HCT116 (cell line): Measurements from ENCODE around the gene KCTD17. TPM values are rescaled to one million over a fixed set of nuclear protein-coding genes. Genes with fewer than 3 reads are reported as not detected.

Experiments used
- ATAC-seq: fragments of 200-7000 bp; cut with Tn5 transposase; 2 replicates; pipeline ENCODE4 v1.9.1; 2020; ENCODE audit warnings: mild to moderate bottlenecking, moderate library complexity
- BruUV-seq: library from RNA; stranded (reverse); fragments of 400-500 nt; replicated peaks from 2 replicates; lab custom pipeline; 2021; lab: Mats Ljungman, UMichigan
- CTCF ChIA-PET: fragments of 300-600 bp; sonication (Branson Sonifier 250); formaldehyde crosslinking; loops from one replicate; lab custom pipeline; 2021; ENCODE audit warnings: antibody characterized with exemption; lab: Charles Lee
- POLR2A ChIA-PET: fragments of 300-600, 350-600 bp; sonication (Branson Sonifier 250); formaldehyde crosslinking; loops from one replicate; lab custom pipeline; 2021; ENCODE audit warnings: antibody characterized with exemption; lab: Charles Lee
- RAD21 ChIA-PET, 2 experiments: fragments of 300-600 bp; sonication (Branson Sonifier 250); formaldehyde crosslinking; loops; one replicate each; lab custom pipeline; 2023; ENCODE audit warnings: low total read pairs in 2 of 2; ENCODE audit not compliant: uncharacterized antibody in 2 of 2, unreplicated experiment in 2 of 2, low non-redundant PET in 1 of 2; lab: Charles Lee
- DNase-seq: peaks from one replicate; pipeline ENCODE4 v3.0.0-alpha.2; 2010; ENCODE audit warnings: low read depth, low spot score
- H2AFZ ChIP-seq: fragments of 200-600 bp; shearing (Covaris generic), sonication (generic); 2 replicates; pipeline ENCODE4 v1.6.1; 2017; ENCODE audit warnings: low read depth, mixed run types, mixed read lengths, antibody characterized with exemption, low read length; ENCODE audit not compliant: poor library complexity, severe bottlenecking
- H3K27ac ChIP-seq: 2 replicates; pipeline ENCODE4 v1.5.1; 2012; ENCODE audit warnings: low read depth, low read length
- H3K27me3 ChIP-seq: fragments of 200-600 bp; sonication (generic); 2 replicates; pipeline ENCODE4 v1.6.1; 2016; ENCODE audit warnings: mixed run types, low read length, mixed read lengths; ENCODE audit not compliant: insufficient read depth
- H3K36me3 ChIP-seq, 2 experiments: fragments of 200-500 bp in 1 of 2; fragments of 200-600 bp in 1 of 2; sonication (Bioruptor generic) in 1 of 2; sonication (generic) in 1 of 2; 2 replicates each; pipeline versions ENCODE4 v1.5.1 to v1.6.1; 2014 to 2016; ENCODE audit warnings: low read length in 2 of 2, inconsistent platforms in 1 of 2, mixed read lengths in 1 of 2, mixed run types in 1 of 2; ENCODE audit not compliant: insufficient read depth in 2 of 2, control insufficient read depth in 1 of 2
- H3K4me1 ChIP-seq, 2 experiments: fragments of 200-600 bp in 1 of 2; sonication (generic) in 1 of 2; 2 replicates each; pipeline versions ENCODE4 v1.5.1 to v1.6.1; 2012 to 2017; ENCODE audit warnings: low read length in 2 of 2, inconsistent platforms in 1 of 2, mild to moderate bottlenecking in 1 of 2, mixed read lengths in 1 of 2, mixed run types in 1 of 2, moderate library complexity in 1 of 2; ENCODE audit not compliant: insufficient read depth in 2 of 2, control insufficient read depth in 1 of 2
- H3K4me2 ChIP-seq: fragments of 200-600 bp; sonication (generic); 2 replicates; pipeline ENCODE4 v1.6.1; 2017; ENCODE audit warnings: mixed run types, low read length, mixed read lengths
- H3K4me3 ChIP-seq, 2 experiments: fragments of 200-600 bp in 1 of 2; sonication (generic) in 1 of 2; replicated peaks in 1 of 2; 2 replicates each; pipeline ENCODE4 v1.5.1; 2011 to 2016; ENCODE audit warnings: low read length in 2 of 2, control low read depth in 1 of 2, low read depth in 1 of 2, mild to moderate bottlenecking in 1 of 2, mixed read lengths in 1 of 2, mixed run types in 1 of 2
- H3K79me2 ChIP-seq: fragments of 200-600 bp; sonication (generic); 2 replicates; pipeline ENCODE4 v1.6.1; 2017; ENCODE audit warnings: mild to moderate bottlenecking, mixed run types, low read length, moderate library complexity, mixed read lengths; ENCODE audit not compliant: insufficient read depth
- H3K9ac ChIP-seq: fragments of 200-600 bp; sonication (generic); 2 replicates; pipeline ENCODE4 v1.6.1; 2016; ENCODE audit warnings: low read length, mixed read lengths
- H3K9me2 ChIP-seq: fragments of 200-600 bp; sonication (generic), shearing (Covaris generic); 2 replicates; pipeline ENCODE4 v1.6.1; 2017; ENCODE audit warnings: mixed run types, mild to moderate bottlenecking, moderate library complexity; ENCODE audit not compliant: insufficient read depth
- H3K9me3 ChIP-seq, 2 experiments: fragments of 200-500 bp in 1 of 2; fragments of 200-600 bp in 1 of 2; sonication (Bioruptor generic) in 1 of 2; sonication (generic) in 1 of 2; 2 replicates each; pipeline ENCODE4 v1.6.1; 2014 to 2017; ENCODE audit warnings: low read length in 2 of 2, mixed read lengths in 2 of 2, inconsistent platforms in 1 of 2, low read depth in 1 of 2, mild to moderate bottlenecking in 1 of 2, mixed run types in 1 of 2, moderate library complexity in 1 of 2; ENCODE audit not compliant: control insufficient read depth in 1 of 2, insufficient read depth in 1 of 2
- H4K20me1 ChIP-seq: fragments of 200-600 bp; sonication (generic), shearing (Covaris generic); 2 replicates; pipeline ENCODE4 v1.6.1; 2017; ENCODE audit warnings: mixed run types, mild to moderate bottlenecking, moderate library complexity; ENCODE audit not compliant: insufficient read depth
- CBX3 ChIP-seq: IDR thresholded peaks from 2 replicates; pipeline ENCODE4 v1.6.1; 2012; ENCODE audit warnings: low read depth
- CTCF ChIP-seq, 3 experiments: fragments of 200-600 bp in 1 of 3; sonication (generic) in 1 of 3; IDR thresholded peaks in 2 of 3; conservative IDR thresholded peaks in 1 of 3; 2 replicates each; pipeline ENCODE4 v1.5.1; 2012 to 2017; ENCODE audit warnings: low read depth in 2 of 3, low read length in 2 of 3, antibody characterized with exemption in 1 of 3, borderline replicate concordance in 1 of 3, control low read depth in 1 of 3, mild to moderate bottlenecking in 1 of 3, mixed read lengths in 1 of 3, mixed run types in 1 of 3, moderate library complexity in 1 of 3; ENCODE audit not compliant: insufficient read depth in 1 of 3
- EZH2 ChIP-seq: fragments of 200-600 bp; sonication (generic); IDR thresholded peaks from 2 replicates; pipeline ENCODE4 v1.6.1; 2017; ENCODE audit warnings: antibody characterized with exemption, mixed run types
- SP1 ChIP-seq: IDR thresholded peaks from 2 replicates; pipeline ENCODE4 v1.6.1; 2012; ENCODE audit warnings: low read depth
- SRF ChIP-seq: IDR thresholded peaks from 2 replicates; pipeline ENCODE4 v1.6.1; 2012; ENCODE audit warnings: low read depth
- ZFX ChIP-seq: fragments of 450-650 bp; IDR thresholded peaks from 2 replicates; pipeline ENCODE4 v1.6.1; 2017
- ZNF274 ChIP-seq: fragments of 200-500 bp; sonication (Bioruptor generic); IDR thresholded peaks from 2 replicates; pipeline ENCODE4 v1.6.1; 2014; ENCODE audit warnings: mild to moderate bottlenecking, low read depth, low read length, inconsistent platforms
- intact Hi-C: fragments of 100-400 bp; cut with micrococcal nuclease; formaldehyde crosslinking; loops from 2 replicates; pipeline ENCODE4 v1.10.0; 2022
- total RNA-seq: library from RNA; stranded (reverse); gene quantifications from one replicate; pipeline ENCODE4 v1.2.1, GENCODE V29; 2021; ENCODE audit not compliant: unreplicated experiment
- TF ChIP-seq, protein P1 (sequence below): IDR thresholded peaks from 2 replicates; pipeline ENCODE4 v1.6.1; 2012; ENCODE audit warnings: low read depth

Gene KCTD17
- total RNA-seq, 1 experiment from 2014 or later, result 23.4 TPM

- TF ChIP-seq CTCF (IDR thresholded peaks at IDR 0.05 in 2 of 3, conservative IDR thresholded peaks at IDR 0.05 in 1 of 3; ENCODE audit: borderline replicate concordance in 1 of 3, insufficient read depth in 1 of 3, low read depth in 2 of 3, low read length in 2 of 3), result no peak
- Histone ChIP-seq H3K27ac (no peak overlapping the region), H4K20me1 (no peaks in the 10 kb centered on the region), H3K9ac (no peak overlapping the region), H3K79me2 (no peaks in the 10 kb centered on the region), H3K9me2 (no peaks in the 10 kb centered on the region), H3K27me3 (no peaks in the 10 kb centered on the region), H3K4me2 (no peak overlapping the region), H3K9me3 (no peaks in the 10 kb centered on the region), H3K36me3 (peaks cover 0 to 2% of the 10 kb centered on the region in 2 experiments; a peak in 1 of 4 replicates), H2AFZ (no peak overlapping the region), H3K4me1 (peaks cover 5 to 11% of the 10 kb centered on the region in 2 experiments; a peak in 2 of 4 replicates), H3K4me3 (no peak overlapping the region)
- CTCF ChIA-PET, result no interaction called here
- no peak for DNase-seq
- POLR2A ChIA-PET, result no interaction called here
- no TSS peak for BruUV-seq
- intact Hi-C loops, result no loop called here
- RAD21 ChIA-PET, result no interaction called here
- ATAC-seq, result no peak
Measured at GRCh38 chr22:37054056-37054395, 2.5 kb downstream of the KCTD17 start.

DNA sequence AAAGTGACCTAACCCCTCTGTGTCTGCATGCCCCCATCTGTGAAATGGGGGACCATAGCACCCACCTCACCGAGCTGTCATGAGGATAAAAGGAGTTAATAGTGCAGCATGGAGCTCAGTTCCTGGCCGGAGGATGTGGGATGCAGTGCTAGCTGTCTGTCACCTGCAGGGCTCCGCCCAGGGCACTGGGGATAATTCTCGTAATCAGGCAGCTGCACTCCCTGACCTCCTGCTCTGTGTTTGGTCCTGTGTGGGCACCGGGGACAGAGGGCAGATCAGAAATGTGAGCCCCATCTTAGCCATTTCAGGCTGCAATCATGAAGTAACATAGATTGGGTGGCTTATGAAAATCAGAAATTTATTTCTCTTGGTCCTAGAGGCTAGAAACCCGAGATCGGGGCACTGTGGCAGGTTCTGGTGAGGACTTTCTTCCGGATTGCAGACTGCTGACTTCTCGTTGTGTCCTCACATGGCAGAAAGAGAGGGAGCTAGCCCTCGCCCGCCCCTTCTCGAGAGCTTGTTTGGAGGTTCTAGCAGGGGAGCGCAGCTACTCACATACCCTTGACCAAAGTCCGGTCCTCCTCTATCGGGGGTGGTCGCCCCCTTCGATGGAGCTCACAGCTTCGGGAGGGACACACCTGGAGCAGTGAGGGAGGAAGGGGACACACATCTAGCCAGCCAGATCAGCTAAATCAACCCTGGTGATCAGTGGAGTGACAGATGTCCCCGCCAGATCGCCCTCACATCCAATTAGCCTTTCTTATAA, 3.2 kb downstream of the KCTD17 start:
- ChIA-PET POLR2A (no interaction called here), CTCF (interaction anchor here (0.9 kb wide), 1 partner anchor 9 kb away, joined by 5 read pairs; no protein-coding TSS in a partner anchor), RAD21 (no interaction called here)
- H3K4me1 ChIP-seq, result peaks cover 5 to 11% of the 10 kb centered on the region in 2 experiments; a peak in 2 of 4 replicates
- H3K27ac ChIP-seq, result no peak overlapping the region
- H3K27me3 ChIP-seq, result no peaks in the 10 kb centered on the region
- no peaks in the 10 kb centered on the region for H3K9me2 ChIP-seq
- H3K36me3 ChIP-seq, result peaks cover 0 to 2% of the 10 kb centered on the region in 2 experiments; a peak in 1 of 4 replicates
- no peaks in the 10 kb centered on the region for H4K20me1 ChIP-seq
- TF ChIP-seq, protein P1, sequence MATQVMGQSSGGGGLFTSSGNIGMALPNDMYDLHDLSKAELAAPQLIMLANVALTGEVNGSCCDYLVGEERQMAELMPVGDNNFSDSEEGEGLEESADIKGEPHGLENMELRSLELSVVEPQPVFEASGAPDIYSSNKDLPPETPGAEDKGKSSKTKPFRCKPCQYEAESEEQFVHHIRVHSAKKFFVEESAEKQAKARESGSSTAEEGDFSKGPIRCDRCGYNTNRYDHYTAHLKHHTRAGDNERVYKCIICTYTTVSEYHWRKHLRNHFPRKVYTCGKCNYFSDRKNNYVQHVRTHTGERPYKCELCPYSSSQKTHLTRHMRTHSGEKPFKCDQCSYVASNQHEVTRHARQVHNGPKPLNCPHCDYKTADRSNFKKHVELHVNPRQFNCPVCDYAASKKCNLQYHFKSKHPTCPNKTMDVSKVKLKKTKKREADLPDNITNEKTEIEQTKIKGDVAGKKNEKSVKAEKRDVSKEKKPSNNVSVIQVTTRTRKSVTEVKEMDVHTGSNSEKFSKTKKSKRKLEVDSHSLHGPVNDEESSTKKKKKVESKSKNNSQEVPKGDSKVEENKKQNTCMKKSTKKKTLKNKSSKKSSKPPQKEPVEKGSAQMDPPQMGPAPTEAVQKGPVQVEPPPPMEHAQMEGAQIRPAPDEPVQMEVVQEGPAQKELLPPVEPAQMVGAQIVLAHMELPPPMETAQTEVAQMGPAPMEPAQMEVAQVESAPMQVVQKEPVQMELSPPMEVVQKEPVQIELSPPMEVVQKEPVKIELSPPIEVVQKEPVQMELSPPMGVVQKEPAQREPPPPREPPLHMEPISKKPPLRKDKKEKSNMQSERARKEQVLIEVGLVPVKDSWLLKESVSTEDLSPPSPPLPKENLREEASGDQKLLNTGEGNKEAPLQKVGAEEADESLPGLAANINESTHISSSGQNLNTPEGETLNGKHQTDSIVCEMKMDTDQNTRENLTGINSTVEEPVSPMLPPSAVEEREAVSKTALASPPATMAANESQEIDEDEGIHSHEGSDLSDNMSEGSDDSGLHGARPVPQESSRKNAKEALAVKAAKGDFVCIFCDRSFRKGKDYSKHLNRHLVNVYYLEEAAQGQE, result no peak
- TF ChIP-seq EZH2 (no peak), CTCF (IDR thresholded peaks at IDR 0.05 in 2 of 3, conservative IDR thresholded peaks at IDR 0.05 in 1 of 3; ENCODE audit: borderline replicate concordance in 1 of 3, insufficient read depth in 1 of 3, low read depth in 2 of 3, low read length in 2 of 3) (no peak), SRF (no peak), SP1 (no peak), ZFX (no peak), ZNF274 (no peak), CBX3 (no peak)
- no peak overlapping the region for H2AFZ ChIP-seq
- no TSS peak for BruUV-seq
- intact Hi-C loops, result no loop called here
- H3K9ac ChIP-seq, result no peak overlapping the region
- ATAC-seq (no peak), DNase-seq (no peak)
- no peaks in the 10 kb centered on the region for H3K79me2 ChIP-seq
- no peak overlapping the region for H3K4me2 ChIP-seq
- H3K9me3 ChIP-seq, result no peaks in the 10 kb centered on the region
- no peak overlapping the region for H3K4me3 ChIP-seq
